GM19023 (cell line): ENCODE data around the gene DDR1.
"Not testable (repeated sequence)": the region's sequence is repeated elsewhere in the genome, so short reads cannot be mapped to it uniquely, and the experiment has no call there.

Experiments
- ATAC-seq: cut with Tn5 transposase; IDR thresholded peaks from one replicate; pipeline ENCODE4 v1.9.1; 2021; ENCODE audit warnings: mild to moderate bottlenecking, moderate library complexity; ENCODE audit not compliant: unreplicated experiment

DDR1 gene

GRCh38 chr6:30852459-30852858 lies 31.9 kb upstream of the DDR1 start:
- not testable (repeated sequence) for ATAC-seq

GRCh38 chr6:30854285-30855040 lies 29.9 kb upstream of the DDR1 start:
- ATAC-seq = no peak

- ATAC-seq = no peak
These were observed 28.8 kb upstream of the DDR1 start for GRCh38 chr6:30855429-30856075.

- ATAC-seq = no peak
These were observed 27.2 kb upstream of the DDR1 start for GRCh38 chr6:30857112-30857511.

GRCh38 chr6:30857549-30857948 lies 26.8 kb upstream of the DDR1 start:
- no peak for ATAC-seq

GRCh38 chr6:30859726-30860125 lies 24.6 kb upstream of the DDR1 start:
- not testable (repeated sequence) for ATAC-seq

- no peak for ATAC-seq
These were observed 22.9 kb upstream of the DDR1 start for GRCh38 chr6:30861257-30862048.

- no peak for ATAC-seq
These were observed 22.0 kb upstream of the DDR1 start for GRCh38 chr6:30862156-30862875.

- no peak for ATAC-seq
These were observed 20.0 kb upstream of the DDR1 start for GRCh38 chr6:30864325-30864724.

- ATAC-seq = not testable (repeated sequence)
These were observed 15.0 kb upstream of the DDR1 start for GRCh38 chr6:30869241-30869749.

- ATAC-seq = no peak
These were observed 13.8 kb upstream of the DDR1 start for GRCh38 chr6:30870546-30870945.

GRCh38 chr6:30871592-30872183 lies 12.6 kb upstream of the DDR1 start:
- no peak for ATAC-seq

- ATAC-seq = no peak
These were observed 11.1 kb upstream of the DDR1 start for GRCh38 chr6:30873137-30873640.

- ATAC-seq = not testable (repeated sequence)
These were observed 10.5 kb upstream of the DDR1 start for GRCh38 chr6:30873795-30874194.

GRCh38 chr6:30875244-30876038 lies 8.9 kb upstream of the DDR1 start:
- no peak for ATAC-seq

- no peak for ATAC-seq
These were observed 8.1 kb upstream of the DDR1 start for GRCh38 chr6:30876039-30876730.

- ATAC-seq = no peak
These were observed 6.7 kb upstream of the DDR1 start for GRCh38 chr6:30877419-30878262.
